Motor neuron (in vitro differentiated cells): ENCODE measurements around the gene POTEH. TPM values are rescaled to one million over a fixed set of nuclear protein-coding genes. Genes with fewer than 3 reads are reported as not detected.
"Not testable (repeated sequence)": the region's sequence is repeated elsewhere in the genome, so short reads cannot be mapped to it uniquely, and the experiment has no call there.

Source experiments
- ATAC-seq, 8 experiments: fragments of 200-7000 bp; cut with Tn5 transposase; replicated peaks in 6 of 8; 2 replicates each; pipeline ENCODE4 v1.8.0; 2021; ENCODE audit warnings: mild to moderate bottlenecking in 8 of 8, moderate library complexity in 8 of 8
- H3K27ac ChIP-seq, 2 donors: fragments of 250-450 bp; sonication (Bioruptor Pico); 2 replicates each; pipeline ENCODE4 v1.9.0; 2021; ENCODE audit warnings: antibody characterized with exemption in 2 of 2, mild to moderate bottlenecking in 2 of 2, moderate library complexity in 1 of 2
- H3K4me1 ChIP-seq, 2 donors: fragments of 250-450 bp; sonication (Bioruptor Pico); replicated peaks in 1 of 2; 2 replicates each; pipeline ENCODE4 v1.6.1; 2021; ENCODE audit warnings: antibody characterized with exemption in 2 of 2, mild to moderate bottlenecking in 2 of 2, moderate library complexity in 1 of 2
- H3K4me3 ChIP-seq, 5 donors: fragments of 250-450 bp; sonication (Bioruptor Pico); 2 replicates each; pipeline ENCODE4 v1.9.0; 2021; ENCODE audit warnings: antibody characterized with exemption in 5 of 5, mild to moderate bottlenecking in 5 of 5, moderate library complexity in 4 of 5
- whole genome bisulfite sequencing, 10 experiments: fragments of 450-650 bp; shearing (Covaris generic); methylation state at CpG; one replicate each; pipeline ENCODE4 v1.0.0; 2022; 5-methylcytosine and 5-hydroxymethylcytosine counted together
- in situ Hi-C, 9 experiments: fragments of 400-800 bp; cut with MboI; loops; one replicate each; pipeline ENCODE4 v1.15.0; 2021; ENCODE audit warnings: low sequenced_read_pairs in 9 of 9, low pct_unique_long_range_greater_than_20kb in 2 of 9; ENCODE audit not compliant: unreplicated experiment in 9 of 9
- total RNA-seq, 8 experiments: library from RNA; unstranded; fragments of 300-600 nt; gene quantifications; 2 replicates each; pipeline versions ENCODE4 v1.2.3 to v1.2.4, GENCODE V29; 2022

The POTEH gene
- total RNA-seq, result under 1 TPM in 1 of 8 experiments, not detected in 7; 0.52 TPM

GRCh38 chr22:15689749-15690125, at the start of gene POTEH:
POTEH (plus strand) TSS chr22:15690026; CDS start chr22:15690078, 52 bp downstream.
- H3K4me1 ChIP-seq, H3K27ac ChIP-seq, H3K4me3 ChIP-seq, ATAC-seq, in situ Hi-C loops: not testable (repeated sequence)
- no CpG with 5 or more reads among the region's 11 CpGs for WGBS, 10 experiments

GRCh38 chr22:15642288-15642861, 47.5 kb upstream of the POTEH start:
- in situ Hi-C loops, ATAC-seq, H3K27ac ChIP-seq, H3K4me3 ChIP-seq, H3K4me1 ChIP-seq: not testable (repeated sequence)
- no CpG with 5 or more reads among the region's 19 CpGs for WGBS, 10 experiments

DNA sequence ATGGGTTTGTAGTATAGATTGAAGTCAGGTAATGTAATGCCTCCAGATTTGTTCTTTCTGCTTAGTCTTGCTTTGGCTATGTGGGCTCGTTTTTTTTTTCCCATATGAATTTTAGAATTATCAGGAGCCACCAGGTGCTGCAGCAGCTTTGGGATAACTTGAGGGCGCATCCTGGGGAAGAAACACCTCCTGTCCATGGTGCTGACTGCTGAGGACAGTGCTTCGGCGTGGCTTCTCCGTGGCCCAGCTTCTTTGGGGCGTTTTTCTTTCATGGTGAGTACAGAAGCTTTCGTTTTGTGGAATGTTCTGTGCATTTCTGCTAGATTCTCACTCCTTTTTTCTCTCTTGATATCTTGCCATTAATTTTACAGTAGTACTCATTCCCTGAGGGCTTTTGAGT, 37.9 kb upstream of the POTEH start:
- H3K4me3 ChIP-seq, ATAC-seq, H3K27ac ChIP-seq, in situ Hi-C loops, H3K4me1 ChIP-seq: not testable (repeated sequence)
- WGBS, 10 experiments, result no CpG with 5 or more reads among the region's 7 CpGs

- H3K4me1 ChIP-seq, in situ Hi-C loops, ATAC-seq, H3K27ac ChIP-seq, H3K4me3 ChIP-seq: not testable (repeated sequence)
- WGBS, 10 experiments, result no CpG with 5 or more reads among the region's 6 CpGs
These were observed 37.1 kb upstream of the POTEH start for GRCh38 chr22:15652738-15653137.

GRCh38 chr22:15653241-15653640, 36.6 kb upstream of the POTEH start:
- H3K4me3 ChIP-seq, H3K4me1 ChIP-seq, ATAC-seq, in situ Hi-C loops, H3K27ac ChIP-seq: not testable (repeated sequence)
- no CpG with 5 or more reads among the region's 2 CpGs for WGBS, 10 experiments

DNA sequence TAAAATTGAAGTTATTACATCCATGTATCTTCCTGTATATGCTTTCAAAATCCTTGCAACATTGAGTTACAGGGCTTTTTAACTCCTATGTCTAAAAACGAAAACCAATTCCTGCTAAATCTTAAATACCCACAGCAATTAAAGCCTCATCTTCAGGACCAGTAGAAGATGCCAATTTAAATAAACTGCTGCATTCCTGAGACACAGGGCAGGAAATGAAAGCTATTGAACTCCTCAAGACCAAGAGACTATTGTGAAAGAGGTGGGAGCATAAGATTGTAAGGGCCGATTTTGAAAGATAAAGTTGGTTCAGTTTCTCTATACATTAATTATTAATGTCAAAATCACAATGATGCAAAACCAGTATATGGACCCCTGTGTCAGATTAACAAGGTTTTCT, 28.7 kb upstream of the POTEH start:
- H3K27ac ChIP-seq, in situ Hi-C loops, ATAC-seq, H3K4me1 ChIP-seq, H3K4me3 ChIP-seq: not testable (repeated sequence)
- WGBS, 10 experiments, result no CpG with 5 or more reads among the region's 2 CpGs

DNA sequence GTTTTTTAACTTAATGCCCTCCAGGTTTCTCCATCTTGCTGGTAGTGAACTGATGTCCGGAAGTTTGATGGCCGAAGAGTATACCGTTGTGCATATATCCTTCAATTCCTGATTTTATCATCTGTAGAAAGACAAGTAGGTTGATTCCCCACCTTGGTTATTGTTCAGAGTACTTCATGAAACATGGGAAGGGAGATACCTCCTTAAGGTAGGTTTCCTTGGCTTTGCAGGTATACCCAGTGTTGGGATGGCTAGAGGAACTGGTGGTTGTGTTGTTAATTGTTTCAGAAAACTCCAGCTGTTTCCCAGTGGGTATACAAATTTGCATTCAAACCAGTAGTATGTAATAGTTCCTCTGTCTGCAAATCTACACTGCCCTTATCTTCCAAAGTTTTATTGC, 25.1 kb upstream of the POTEH start:
- ATAC-seq, in situ Hi-C loops, H3K4me3 ChIP-seq, H3K27ac ChIP-seq, H3K4me1 ChIP-seq: not testable (repeated sequence)
- no CpG with 5 or more reads among the region's 3 CpGs for WGBS, 10 experiments

GRCh38 chr22:15665478-15665877, 24.3 kb upstream of the POTEH start:
- H3K4me3 ChIP-seq, H3K4me1 ChIP-seq, H3K27ac ChIP-seq, ATAC-seq, in situ Hi-C loops: not testable (repeated sequence)
- 10 to 80% (median 20%) methylated on average over 1 to 4 of the region's 5 CpGs; no CpG with 5 or more reads in 5 of the 10 experiments for WGBS, 10 experiments

DNA sequence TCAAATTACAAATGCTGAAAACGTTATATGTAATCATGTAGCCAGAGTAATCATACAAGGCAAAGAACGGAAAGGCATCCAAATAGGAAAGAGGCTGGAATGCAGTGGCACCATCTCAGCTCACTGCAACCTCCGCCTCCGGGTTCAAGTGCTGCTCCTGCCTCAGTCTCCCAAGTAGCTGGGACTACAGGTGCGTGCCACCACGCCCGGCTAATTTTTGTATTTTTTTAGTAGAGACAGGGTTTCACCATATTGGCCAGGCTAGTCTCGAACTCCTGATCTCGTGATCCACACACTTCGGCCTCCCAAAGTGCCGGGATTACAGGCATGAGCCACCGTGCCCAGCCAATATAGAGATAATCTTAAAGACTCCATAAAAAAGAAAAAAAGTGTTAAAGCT, 20.4 kb upstream of the POTEH start:
- H3K4me1 ChIP-seq, ATAC-seq, H3K4me3 ChIP-seq, H3K27ac ChIP-seq, in situ Hi-C loops: not testable (repeated sequence)
- WGBS, 10 experiments, result no CpG with 5 or more reads among the region's 12 CpGs

- ATAC-seq, H3K4me1 ChIP-seq, in situ Hi-C loops, H3K4me3 ChIP-seq, H3K27ac ChIP-seq: not testable (repeated sequence)
- WGBS, 10 experiments, result no CpG with 5 or more reads among the region's 8 CpGs
These were observed 10.1 kb upstream of the POTEH start for GRCh38 chr22:15679702-15680101.

GRCh38 chr22:15684115-15684514, 5.7 kb upstream of the POTEH start:
- H3K4me3 ChIP-seq, H3K4me1 ChIP-seq, H3K27ac ChIP-seq, ATAC-seq, in situ Hi-C loops: not testable (repeated sequence)
- no CpG with 5 or more reads among the region's 3 CpGs for WGBS, 10 experiments

- H3K4me3 ChIP-seq, in situ Hi-C loops, ATAC-seq, H3K4me1 ChIP-seq, H3K27ac ChIP-seq: not testable (repeated sequence)
- no CpG with 5 or more reads among the region's 6 CpGs for WGBS, 10 experiments
These were observed 5.1 kb upstream of the POTEH start for GRCh38 chr22:15684695-15685094.

DNA sequence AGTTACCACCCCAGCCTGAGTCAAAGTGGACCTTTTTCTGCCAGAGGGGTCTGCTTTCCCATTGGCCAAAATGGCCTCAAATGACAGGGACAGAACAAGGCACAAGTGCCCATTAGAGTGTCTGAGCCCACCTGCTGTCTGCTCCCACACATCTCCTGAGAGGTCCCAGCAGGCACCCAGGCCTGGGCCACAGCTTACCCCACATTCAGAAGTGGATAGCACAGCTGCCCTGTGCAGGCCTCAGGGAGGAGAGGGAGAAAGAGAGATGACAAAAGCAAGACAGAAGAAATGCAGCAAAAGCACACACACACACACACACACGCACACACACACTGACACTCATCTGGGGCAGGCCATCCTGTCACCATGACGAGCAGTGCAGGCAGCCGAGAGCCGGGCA, 4.2 kb upstream of the POTEH start:
- ATAC-seq, in situ Hi-C loops: not testable (repeated sequence)

GRCh38 chr22:15687086-15687485, 2.7 kb upstream of the POTEH start:
- ATAC-seq, in situ Hi-C loops, H3K4me3 ChIP-seq, H3K4me1 ChIP-seq, H3K27ac ChIP-seq: not testable (repeated sequence)
- no CpG with 5 or more reads among the region's 3 CpGs for WGBS, 10 experiments

More for the DNA sequence above, 4.2 kb upstream of the POTEH start:
- not testable (repeated sequence) for H3K4me3 ChIP-seq, H3K27ac ChIP-seq, H3K4me1 ChIP-seq
- no CpG with 5 or more reads among the region's 4 CpGs for WGBS, 10 experiments
